Measurements from ENCODE around the gene MBD3L4. TPM values are rescaled to one million over a fixed set of nuclear protein-coding genes. Genes with fewer than 3 reads are reported as not detected.

The MBD3L4 gene
- total and polyA plus RNA-seq, 7 experiments from 2014 or later: not detected

- no peak overlapping the region for H3K4me3 ChIP-seq (ENCODE audit: low read length)
- H3K9me3 ChIP-seq (ENCODE audit: control insufficient read depth in 2 of 3, low read length in 3 of 3): no peaks in the 10 kb centered on the region
- H3K27ac ChIP-seq (ENCODE audit: low read depth, low read length): no peak overlapping the region
- Mint-ChIP-seq H3K36me3 (no peaks in the 10 kb centered on the region), H3K4me3 (peak overlapping the region in 2 of 10 donors; percentile 5 to 29), H3K27ac (peak overlapping the region in 1 of 9 donors; percentile 14), H3K4me1 (peaks cover 21 to 62% (median 39%) of the 10 kb centered on the region in 7 donors), H3K9me3 (peaks cover 0 to 6% (median 0%) of the 10 kb centered on the region in 11 donors), H3K27me3 (peaks cover 0 to under 1% (median 0%) of the 10 kb centered on the region in 5 donors)
- intact Hi-C loops (cut with micrococcal nuclease): loop anchor here in 1 of 2 donors (10.0 kb wide), 2 partner anchors 61 to 271 kb away; partner anchors contain the start of genes GPR108 and TRIP10
- no peak for ATAC-seq
- H3K4me1 ChIP-seq (ENCODE audit: control insufficient read depth in 2 of 2, insufficient read depth in 2 of 2, low read length in 2 of 2): peaks cover 16 to 24% of the 10 kb centered on the region in 2 donors
- H3K27me3 ChIP-seq (ENCODE audit: control insufficient read depth in 2 of 2, insufficient read depth in 2 of 2, low read length in 2 of 2): no peaks in the 10 kb centered on the region
- ChIA-PET POLR2A (interaction anchor here (1.0 kb wide), 1 partner anchor 115 kb away, joined by 3 read pairs; no protein-coding TSS in a partner anchor), CTCF (interaction anchor here (0.6 to 0.7 kb wide), 2 partner anchors 9 to 162 kb away, joined by 3 read pairs; no protein-coding TSS in a partner anchor)
- H3K36me3 ChIP-seq (ENCODE audit: control insufficient read depth in 2 of 3, insufficient read depth in 3 of 3, low read length in 3 of 3): no peaks in the 10 kb centered on the region
- DNase-seq: no peak
These were observed 33.8 kb downstream of the MBD3L4 start for GRCh38 chr19:7006135-7006704.

GRCh38 chr19:7004313-7004931, 35.6 kb downstream of the MBD3L4 start:
- Histone ChIP-seq H3K9me3 (ENCODE audit: control insufficient read depth in 2 of 3, low read length in 3 of 3) (no peaks in the 10 kb centered on the region), H3K27ac (ENCODE audit: low read depth, low read length) (no peak overlapping the region), H3K4me1 (ENCODE audit: control insufficient read depth in 2 of 2, insufficient read depth in 2 of 2, low read length in 2 of 2) (peaks cover 11 to 18% of the 10 kb centered on the region in 2 donors), H3K4me3 (ENCODE audit: low read length) (no peak overlapping the region), H3K36me3 (ENCODE audit: control insufficient read depth in 2 of 3, insufficient read depth in 3 of 3, low read length in 3 of 3) (no peaks in the 10 kb centered on the region), H3K27me3 (ENCODE audit: control insufficient read depth in 2 of 2, insufficient read depth in 2 of 2, low read length in 2 of 2) (no peaks in the 10 kb centered on the region)
- peaks cover 0 to 11% (median 4%) of the 10 kb centered on the region in 11 donors for H3K9me3 Mint-ChIP-seq
- peaks cover 0 to 2% (median 0%) of the 10 kb centered on the region in 5 donors for H3K27me3 Mint-ChIP-seq
- ATAC-seq (peak; percentile 67), DNase-seq (peak in 5 of 9 donors; percentile 14 to 55 (median 54))
- H3K27ac Mint-ChIP-seq: no peak overlapping the region
- peak overlapping the region in 4 of 10 donors; percentile 26 to 45 (median 28) for H3K4me3 Mint-ChIP-seq
- intact Hi-C loops (cut with micrococcal nuclease): loop anchor here (1.0 to 10.0 kb wide), 5 partner anchors 60 to 372 kb away; partner anchors contain the start of genes TRIP10 (in 2 of the 2) and GPR108 (in 1 of the 2)
- ChIA-PET CTCF (interaction anchor here (0.6 to 1.6 kb wide), 5 partner anchors 9 to 1237 kb away, joined by 3 read pairs; no protein-coding TSS in a partner anchor), POLR2A (no interaction called here)
- peaks cover 0 to 4% (median 0%) of the 10 kb centered on the region in 5 donors for H3K36me3 Mint-ChIP-seq
- peaks cover 20 to 65% (median 40%) of the 10 kb centered on the region in 7 donors for H3K4me1 Mint-ChIP-seq

GRCh38 chr19:7000816-7001215, 39.2 kb downstream of the MBD3L4 start:
- H3K9me3 ChIP-seq (ENCODE audit: control insufficient read depth in 2 of 3, low read length in 3 of 3): no peaks in the 10 kb centered on the region
- H3K4me1 ChIP-seq (ENCODE audit: control insufficient read depth in 2 of 2, insufficient read depth in 2 of 2, low read length in 2 of 2): no peaks in the 10 kb centered on the region
- POLR2A ChIA-PET: interaction anchor here (1.0 kb wide), 1 partner anchor 110 kb away, joined by 3 read pairs; no protein-coding TSS in a partner anchor
- Mint-ChIP-seq H3K36me3 (peaks cover 0 to 10% (median 0%) of the 10 kb centered on the region in 5 donors), H3K27me3 (peaks cover 0 to 2% (median 0%) of the 10 kb centered on the region in 5 donors), H3K4me3 (peak overlapping the region in 3 of 10 donors; percentile 19 to 53 (median 33)), H3K4me1 (peaks cover 14 to 55% (median 32%) of the 10 kb centered on the region in 7 donors), H3K27ac (peak overlapping the region in 2 of 9 donors; percentile 26), H3K9me3 (peaks cover 0 to 11% (median 1%) of the 10 kb centered on the region in 11 donors)
- intact Hi-C loops (cut with micrococcal nuclease): loop anchor here in 1 of 2 donors (10.0 kb wide), 2 partner anchors 56 to 266 kb away; partner anchors contain the start of genes GPR108 and TRIP10
- CTCF ChIA-PET: interaction anchor here (2.6 kb wide), 1 partner anchor 137 kb away, joined by 5 read pairs; no protein-coding TSS in a partner anchor
- DNase-seq (no peak), ATAC-seq (no peak)
- H3K36me3 ChIP-seq (ENCODE audit: control insufficient read depth in 2 of 3, insufficient read depth in 3 of 3, low read length in 3 of 3): no peaks in the 10 kb centered on the region
- H3K4me3 ChIP-seq (ENCODE audit: low read length): no peak overlapping the region
- H3K27me3 ChIP-seq (ENCODE audit: control insufficient read depth in 2 of 2, insufficient read depth in 2 of 2, low read length in 2 of 2): no peaks in the 10 kb centered on the region
- no peak overlapping the region for H3K27ac ChIP-seq (ENCODE audit: low read depth, low read length)

GRCh38 chr19:7000333-7000732, 39.6 kb downstream of the MBD3L4 start:
- Mint-ChIP-seq H3K9me3 (peaks cover 0 to 13% (median 4%) of the 10 kb centered on the region in 11 donors), H3K4me3 (peak overlapping the region in 2 of 10 donors; percentile 19 to 33), H3K27me3 (peaks cover 0 to 2% (median 0%) of the 10 kb centered on the region in 5 donors), H3K27ac (peak overlapping the region in 2 of 9 donors; percentile 26), H3K36me3 (peaks cover 0 to 15% (median 3%) of the 10 kb centered on the region in 5 donors), H3K4me1 (peaks cover 16 to 59% (median 37%) of the 10 kb centered on the region in 7 donors)
- Histone ChIP-seq H3K4me1 (ENCODE audit: control insufficient read depth in 2 of 2, insufficient read depth in 2 of 2, low read length in 2 of 2) (no peaks in the 10 kb centered on the region), H3K9me3 (ENCODE audit: control insufficient read depth in 2 of 3, low read length in 3 of 3) (no peaks in the 10 kb centered on the region), H3K36me3 (ENCODE audit: control insufficient read depth in 2 of 3, insufficient read depth in 3 of 3, low read length in 3 of 3) (no peaks in the 10 kb centered on the region), H3K27me3 (ENCODE audit: control insufficient read depth in 2 of 2, insufficient read depth in 2 of 2, low read length in 2 of 2) (no peaks in the 10 kb centered on the region), H3K27ac (ENCODE audit: low read depth, low read length) (no peak overlapping the region), H3K4me3 (ENCODE audit: low read length) (no peak overlapping the region)
- ATAC-seq: peak; percentile 56
- intact Hi-C loops (cut with micrococcal nuclease): loop anchor here in 1 of 2 donors (10.0 kb wide), 2 partner anchors 56 to 266 kb away; partner anchors contain the start of genes GPR108 and TRIP10
- ChIA-PET POLR2A (interaction anchor here (1.0 kb wide), 1 partner anchor 110 kb away, joined by 3 read pairs; no protein-coding TSS in a partner anchor), CTCF (interaction anchor here (2.6 kb wide), 1 partner anchor 137 kb away, joined by 5 read pairs; no protein-coding TSS in a partner anchor)
- DNase-seq: no peak

GRCh38 chr19:6999933-7000332, 40.0 kb downstream of the MBD3L4 start:
- peak overlapping the region in 1 of 9 donors; percentile 26 for H3K27ac Mint-ChIP-seq
- no peaks in the 10 kb centered on the region for H3K27me3 ChIP-seq (ENCODE audit: control insufficient read depth in 2 of 2, insufficient read depth in 2 of 2, low read length in 2 of 2)
- peaks cover 0 to 19% (median 7%) of the 10 kb centered on the region in 5 donors for H3K36me3 Mint-ChIP-seq
- CTCF ChIA-PET: interaction anchor here (2.6 kb wide), 1 partner anchor 136 kb away, joined by 5 read pairs; no protein-coding TSS in a partner anchor
- no peaks in the 10 kb centered on the region for H3K9me3 ChIP-seq (ENCODE audit: control insufficient read depth in 2 of 3, low read length in 3 of 3)
- no peak overlapping the region for H3K27ac ChIP-seq (ENCODE audit: low read depth, low read length)
- peaks cover 0 to 2% (median 0%) of the 10 kb centered on the region in 5 donors for H3K27me3 Mint-ChIP-seq
- H3K36me3 ChIP-seq (ENCODE audit: control insufficient read depth in 2 of 3, insufficient read depth in 3 of 3, low read length in 3 of 3): no peaks in the 10 kb centered on the region
- H3K4me1 Mint-ChIP-seq: peaks cover 20 to 63% (median 41%) of the 10 kb centered on the region in 7 donors
- POLR2A ChIA-PET: no interaction called here
- intact Hi-C loops (cut with micrococcal nuclease): loop anchor here in 1 of 2 donors (10.0 kb wide), 2 partner anchors 55 to 265 kb away; partner anchors contain the start of genes GPR108 and TRIP10
- no peak overlapping the region for H3K4me3 ChIP-seq (ENCODE audit: low read length)
- H3K9me3 Mint-ChIP-seq: peaks cover 0 to 17% (median 7%) of the 10 kb centered on the region in 11 donors
- ATAC-seq (peak; percentile 58), DNase-seq (no peak)
- no peaks in the 10 kb centered on the region for H3K4me1 ChIP-seq (ENCODE audit: control insufficient read depth in 2 of 2, insufficient read depth in 2 of 2, low read length in 2 of 2)
- peak overlapping the region in 1 of 10 donors; percentile 19 for H3K4me3 Mint-ChIP-seq

All from naive thymus-derived CD4-positive, alpha-beta T cell (primary cell).